Measurements from ENCODE around the gene APOA1. TPM values are rescaled to one million over a fixed set of nuclear protein-coding genes. Genes with fewer than 3 reads are reported as not detected.
A peak's percentile ranks its signal among the peaks of the same experiment; 100 is the strongest.

The APOA1 gene
- total RNA-seq, 1 donor from 2014 or later = 0.96 TPM

- H3K27ac Mint-ChIP-seq (ENCODE audit: unreplicated experiment) = no peak within 1 kb of the TSS
- H3K27me3 Mint-ChIP-seq (ENCODE audit: low read depth) = no peaks in the 10 kb centered on the region
- H3K36me3 Mint-ChIP-seq (ENCODE audit: low read depth) = no peaks in the 10 kb centered on the region
- DNase-seq (ENCODE audit: low read depth, low spot score) = no peak
- no peak for TF ChIP-seq CTCF (conservative IDR thresholded peaks at IDR 0.05)
- no peak within 1 kb of the TSS for H3K4me3 Mint-ChIP-seq
- peaks cover under 1% of the 10 kb centered on the region for H3K4me1 Mint-ChIP-seq
- no peaks in the 10 kb centered on the region for H3K9me3 Mint-ChIP-seq
Observed at GRCh38 chr11:116829525-116830183, 7.8 kb downstream of the APOA1 start, which contains the start of gene APOC3. Gene APOC3 (plus strand): TSS chr11:116829907. CDS start chr11:116830583, 676 bp downstream.

- Mint-ChIP-seq H3K27me3 (ENCODE audit: low read depth) (no peaks in the 10 kb centered on the region), H3K36me3 (ENCODE audit: low read depth) (no peaks in the 10 kb centered on the region), H3K9me3 (no peaks in the 10 kb centered on the region), H3K27ac (ENCODE audit: unreplicated experiment) (no peak overlapping the region), H3K4me3 (no peak overlapping the region), H3K4me1 (no peaks in the 10 kb centered on the region)
- no peak for TF ChIP-seq CTCF (conservative IDR thresholded peaks at IDR 0.05)
- no peak for DNase-seq (ENCODE audit: low read depth, low spot score)
Observed at GRCh38 chr11:116828632-116829524, 8.5 kb downstream of the APOA1 start.

DNA sequence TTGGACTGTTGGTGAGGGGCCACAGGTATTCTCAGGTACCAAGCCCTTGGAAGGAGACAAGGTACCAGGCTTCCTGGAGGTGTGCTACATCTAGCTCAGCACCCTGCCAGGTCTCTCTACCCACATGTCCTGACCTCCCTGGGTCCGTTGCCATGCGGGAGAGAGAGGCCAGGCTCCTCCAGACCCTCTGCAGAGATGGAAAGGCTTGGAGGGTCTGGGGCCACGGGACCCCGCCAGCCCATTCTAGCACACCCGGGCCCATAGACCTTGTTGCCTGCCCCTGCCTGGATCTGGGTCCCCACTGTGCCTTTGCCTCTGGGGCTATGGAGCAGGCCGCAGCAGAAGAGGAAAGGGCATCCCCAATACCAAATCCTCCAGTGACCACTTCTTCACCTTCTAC, 10.0 kb downstream of the APOA1 start:
- no peak for DNase-seq (ENCODE audit: low read depth, low spot score)
- no peak for TF ChIP-seq CTCF (conservative IDR thresholded peaks at IDR 0.05)
- Mint-ChIP-seq H3K27ac (ENCODE audit: unreplicated experiment) (no peak overlapping the region), H3K36me3 (ENCODE audit: low read depth) (no peaks in the 10 kb centered on the region), H3K4me3 (no peak overlapping the region), H3K4me1 (no peaks in the 10 kb centered on the region), H3K27me3 (ENCODE audit: low read depth) (no peaks in the 10 kb centered on the region), H3K9me3 (no peaks in the 10 kb centered on the region)

DNA sequence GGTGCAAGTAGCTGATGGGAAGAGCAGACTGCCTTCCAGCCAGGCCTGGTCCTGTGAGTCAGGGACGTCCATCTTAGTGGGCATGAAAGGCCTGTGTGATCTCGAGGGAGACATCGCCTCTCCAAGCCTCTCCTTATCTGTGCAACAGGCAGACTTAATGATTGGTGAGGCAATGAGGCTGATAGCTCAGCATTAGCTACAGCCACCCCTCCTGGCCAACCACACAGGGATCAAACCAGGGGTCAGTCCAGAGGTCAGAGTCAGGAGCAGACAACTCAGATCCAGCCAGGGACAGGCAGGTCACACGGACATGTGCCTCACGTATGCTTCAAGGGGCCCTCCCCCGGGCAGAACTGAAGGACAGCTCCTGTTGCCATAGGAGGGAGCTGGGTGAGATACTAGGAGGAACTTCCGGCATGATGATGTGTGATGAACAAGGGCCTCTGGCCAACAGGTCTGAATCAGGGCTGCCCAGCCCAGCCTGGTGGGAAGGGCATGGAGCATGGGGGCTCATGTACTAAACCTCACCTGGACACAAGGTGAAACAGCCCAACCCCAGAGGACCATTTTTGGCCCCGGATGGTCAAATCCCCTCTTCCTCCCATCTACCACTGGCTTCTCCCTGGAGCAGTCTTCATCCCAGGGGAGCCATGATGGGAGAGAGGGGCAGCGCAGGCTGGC, 10.5 kb downstream of the APOA1 start:
- H3K27me3 Mint-ChIP-seq (ENCODE audit: low read depth) = no peaks in the 10 kb centered on the region
- no peaks in the 10 kb centered on the region for H3K9me3 Mint-ChIP-seq
- DNase-seq (ENCODE audit: low read depth, low spot score) = no peak
- no peaks in the 10 kb centered on the region for H3K4me1 Mint-ChIP-seq
- H3K27ac Mint-ChIP-seq (ENCODE audit: unreplicated experiment) = no peak overlapping the region
- no peak overlapping the region for H3K4me3 Mint-ChIP-seq
- no peaks in the 10 kb centered on the region for H3K36me3 Mint-ChIP-seq (ENCODE audit: low read depth)
- no peak for TF ChIP-seq CTCF (conservative IDR thresholded peaks at IDR 0.05)

DNA sequence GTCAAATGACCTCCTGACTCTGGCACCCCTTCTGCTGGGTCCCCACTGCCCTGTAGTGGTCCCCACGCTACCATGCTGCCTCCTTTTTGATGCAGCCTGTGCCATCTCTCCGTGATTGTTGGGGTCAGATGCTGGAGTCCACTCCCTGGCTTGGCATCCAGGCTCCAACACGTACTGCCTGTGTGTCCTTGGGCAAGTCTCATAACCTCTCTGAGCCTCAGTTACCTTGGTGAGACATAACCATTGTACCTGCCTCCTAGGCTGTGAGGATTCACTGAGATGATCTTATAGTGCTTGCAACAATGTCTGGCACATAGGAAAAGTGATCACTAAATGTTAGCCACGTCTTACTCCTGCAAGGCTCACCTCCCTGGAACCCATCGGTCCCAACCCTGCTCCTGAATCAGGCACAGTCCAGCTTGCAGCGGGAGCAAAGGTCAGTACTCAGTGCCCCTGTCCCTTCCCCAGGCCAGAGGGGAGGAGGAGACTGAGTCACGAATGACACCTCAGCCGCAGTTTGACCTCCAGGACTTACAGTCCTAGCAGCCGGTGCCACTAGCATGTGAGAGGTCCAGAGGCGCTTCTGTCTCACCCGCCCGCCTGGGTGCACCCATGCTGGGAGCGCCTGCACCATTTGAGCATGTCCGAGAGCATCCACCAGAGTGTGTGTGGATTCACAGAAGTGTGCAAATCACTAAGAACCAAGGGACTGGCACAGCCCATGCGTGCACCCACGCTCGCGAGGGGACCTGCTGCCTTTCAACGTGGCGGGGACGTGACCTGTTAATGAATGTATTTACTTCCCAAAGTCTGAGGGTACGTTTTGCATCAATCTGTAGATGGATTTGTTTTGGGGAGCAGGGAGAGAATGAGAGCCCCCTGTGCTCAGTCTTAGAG, 11.3 kb downstream of the APOA1 start:
- no peak for TF ChIP-seq CTCF (conservative IDR thresholded peaks at IDR 0.05)
- Mint-ChIP-seq H3K27me3 (ENCODE audit: low read depth) (no peaks in the 10 kb centered on the region), H3K9me3 (no peaks in the 10 kb centered on the region), H3K36me3 (ENCODE audit: low read depth) (no peaks in the 10 kb centered on the region), H3K4me1 (no peaks in the 10 kb centered on the region), H3K27ac (ENCODE audit: unreplicated experiment) (peak overlapping the region; percentile 38), H3K4me3 (no peak overlapping the region)
- no peak for DNase-seq (ENCODE audit: low read depth, low spot score)
